Neural crest cell (in vitro differentiated cells): ENCODE data around the gene SLC46A2. TPM values are rescaled to one million over a fixed set of nuclear protein-coding genes. Genes with fewer than 3 reads are reported as not detected.

Source experiments
- DNase-seq: peaks from one replicate; pipeline ENCODE4 v3.0.0; 2021; ENCODE audit warnings: low read depth, mixed read lengths, low spot score
- H3K27ac Mint-ChIP-seq: one replicate; pipeline ENCODE4 v1.8.0; 2021; ENCODE audit warnings: mild to moderate bottlenecking, mixed read lengths; ENCODE audit not compliant: unreplicated experiment
- H3K27me3 Mint-ChIP-seq: 2 replicates; pipeline ENCODE4 v1.8.0; 2021; ENCODE audit warnings: low read depth, mild to moderate bottlenecking, mixed read lengths
- H3K36me3 Mint-ChIP-seq: 2 replicates; pipeline ENCODE4 v1.8.0; 2021; ENCODE audit warnings: low read depth, mild to moderate bottlenecking, mixed read lengths
- H3K4me1 Mint-ChIP-seq: 2 replicates; pipeline ENCODE4 v1.8.0; 2021; ENCODE audit warnings: mixed read lengths
- H3K4me3 Mint-ChIP-seq: one replicate; pipeline ENCODE4 v1.8.0; 2021; ENCODE audit warnings: mild to moderate bottlenecking, mixed read lengths
- H3K9me3 Mint-ChIP-seq: 2 replicates; pipeline ENCODE4 v1.8.0; 2021; ENCODE audit warnings: mixed read lengths
- total RNA-seq: library from RNA; stranded (reverse); gene quantifications from 2 replicates; pipeline ENCODE4 v1.2.1, GENCODE V29; 2021
- TF ChIP-seq, protein P1 (sequence below): fragments of 200-600 bp; sonication (generic); conservative IDR thresholded peaks from 2 replicates; pipeline ENCODE4 v1.5.0; 2021; ENCODE audit warnings: antibody characterized with exemption, mild to moderate bottlenecking

SLC46A2 gene
- total RNA-seq, 1 donor from 2014 or later, result not detected

DNA sequence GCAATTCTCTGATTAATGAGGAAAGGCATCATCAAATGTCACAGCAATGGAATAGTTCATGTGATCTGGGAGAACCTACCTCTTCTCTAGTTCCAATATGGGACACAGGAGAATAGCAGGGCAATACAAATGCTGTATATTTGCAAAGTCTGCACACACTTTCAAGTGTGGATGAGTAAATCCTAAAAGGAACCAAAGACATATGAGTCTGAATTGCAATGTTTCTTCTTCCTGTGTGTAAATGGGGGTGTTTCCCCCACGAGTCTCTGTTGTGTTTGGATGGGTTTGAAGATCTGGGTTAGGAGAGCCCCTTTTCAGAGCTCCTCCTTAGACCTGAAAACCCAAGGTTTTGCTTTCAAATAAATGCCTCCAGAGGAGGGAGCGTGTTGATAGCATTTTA lies 26.9 kb downstream of the SLC46A2 start:
- no peak for DNase-seq
- TF ChIP-seq, protein P1, sequence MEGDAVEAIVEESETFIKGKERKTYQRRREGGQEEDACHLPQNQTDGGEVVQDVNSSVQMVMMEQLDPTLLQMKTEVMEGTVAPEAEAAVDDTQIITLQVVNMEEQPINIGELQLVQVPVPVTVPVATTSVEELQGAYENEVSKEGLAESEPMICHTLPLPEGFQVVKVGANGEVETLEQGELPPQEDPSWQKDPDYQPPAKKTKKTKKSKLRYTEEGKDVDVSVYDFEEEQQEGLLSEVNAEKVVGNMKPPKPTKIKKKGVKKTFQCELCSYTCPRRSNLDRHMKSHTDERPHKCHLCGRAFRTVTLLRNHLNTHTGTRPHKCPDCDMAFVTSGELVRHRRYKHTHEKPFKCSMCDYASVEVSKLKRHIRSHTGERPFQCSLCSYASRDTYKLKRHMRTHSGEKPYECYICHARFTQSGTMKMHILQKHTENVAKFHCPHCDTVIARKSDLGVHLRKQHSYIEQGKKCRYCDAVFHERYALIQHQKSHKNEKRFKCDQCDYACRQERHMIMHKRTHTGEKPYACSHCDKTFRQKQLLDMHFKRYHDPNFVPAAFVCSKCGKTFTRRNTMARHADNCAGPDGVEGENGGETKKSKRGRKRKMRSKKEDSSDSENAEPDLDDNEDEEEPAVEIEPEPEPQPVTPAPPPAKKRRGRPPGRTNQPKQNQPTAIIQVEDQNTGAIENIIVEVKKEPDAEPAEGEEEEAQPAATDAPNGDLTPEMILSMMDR, result no peak
- Mint-ChIP-seq H3K9me3 (no peaks in the 10 kb centered on the region), H3K27me3 (no peaks in the 10 kb centered on the region), H3K27ac (no peak overlapping the region), H3K36me3 (peaks cover 9% of the 10 kb centered on the region), H3K4me3 (no peak overlapping the region), H3K4me1 (peaks cover 4% of the 10 kb centered on the region)

DNA sequence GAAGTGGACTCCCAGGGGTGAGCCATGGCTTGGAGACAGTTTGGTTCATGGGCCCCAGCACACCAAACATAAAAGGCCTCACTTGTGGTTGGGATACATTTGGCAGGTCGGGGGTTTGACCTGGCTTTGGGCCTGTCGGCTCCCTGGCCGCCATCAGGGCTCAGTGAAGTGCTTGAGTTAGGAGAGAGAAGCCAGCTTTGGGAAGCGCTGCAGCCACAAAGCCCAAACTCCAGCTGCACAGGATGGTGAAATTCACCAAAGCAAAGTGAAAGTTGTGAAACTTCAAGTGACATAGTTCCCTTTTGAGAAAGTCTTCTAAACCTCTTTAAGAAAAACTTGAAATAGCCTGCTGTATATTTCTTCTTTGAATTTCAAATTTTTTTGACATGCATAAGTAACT lies 27.5 kb downstream of the SLC46A2 start:
- no peaks in the 10 kb centered on the region for H3K27me3 Mint-ChIP-seq
- DNase-seq, result no peak
- no peaks in the 10 kb centered on the region for H3K9me3 Mint-ChIP-seq
- H3K4me3 Mint-ChIP-seq, result no peak overlapping the region
- H3K4me1 Mint-ChIP-seq, result peaks cover 4% of the 10 kb centered on the region
- H3K27ac Mint-ChIP-seq, result no peak overlapping the region
- H3K36me3 Mint-ChIP-seq, result peaks cover 9% of the 10 kb centered on the region
- TF ChIP-seq, protein P1, result no peak

- DNase-seq, result no peak
- Mint-ChIP-seq H3K4me1 (no peaks in the 10 kb centered on the region), H3K27ac (no peak overlapping the region), H3K27me3 (no peaks in the 10 kb centered on the region), H3K4me3 (no peak overlapping the region), H3K9me3 (no peaks in the 10 kb centered on the region), H3K36me3 (peaks cover 7% of the 10 kb centered on the region)
- TF ChIP-seq, protein P1, result no peak
These were observed 28.8 kb downstream of the SLC46A2 start for GRCh38 chr9:112861638-112862555.

DNA sequence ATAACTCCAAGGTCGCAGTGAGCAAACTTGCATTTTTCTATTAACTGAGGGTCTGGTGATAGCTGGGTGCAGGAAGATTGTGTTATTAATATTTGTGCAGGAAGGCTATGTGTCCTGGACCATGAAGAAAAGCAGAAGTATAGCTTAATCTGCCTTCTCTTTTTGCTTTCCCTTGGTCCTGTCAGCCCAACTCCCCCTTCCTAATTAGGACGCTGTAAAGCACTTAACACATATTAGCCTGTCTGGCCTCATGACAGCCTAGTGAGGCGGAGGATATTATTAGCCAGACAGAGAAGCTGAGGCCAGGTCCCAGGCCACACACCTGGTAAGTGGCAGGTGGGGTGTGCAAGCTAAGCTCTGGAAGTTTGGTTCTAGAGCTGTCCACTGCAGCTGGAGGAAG lies 29.5 kb downstream of the SLC46A2 start:
- no peaks in the 10 kb centered on the region for H3K9me3 Mint-ChIP-seq
- TF ChIP-seq, protein P1, result no peak
- no peaks in the 10 kb centered on the region for H3K27me3 Mint-ChIP-seq
- DNase-seq, result no peak
- no peak overlapping the region for H3K4me3 Mint-ChIP-seq
- H3K27ac Mint-ChIP-seq, result peak overlapping the region; percentile 22
- H3K36me3 Mint-ChIP-seq, result peaks cover 7% of the 10 kb centered on the region
- no peaks in the 10 kb centered on the region for H3K4me1 Mint-ChIP-seq

GRCh38 chr9:112860451-112860850 lies 30.2 kb downstream of the SLC46A2 start:
- H3K27me3 Mint-ChIP-seq, result no peaks in the 10 kb centered on the region
- H3K36me3 Mint-ChIP-seq, result peaks cover 3% of the 10 kb centered on the region
- no peaks in the 10 kb centered on the region for H3K9me3 Mint-ChIP-seq
- no peak for DNase-seq
- no peaks in the 10 kb centered on the region for H3K4me1 Mint-ChIP-seq
- H3K4me3 Mint-ChIP-seq, result no peak overlapping the region
- no peak overlapping the region for H3K27ac Mint-ChIP-seq
- TF ChIP-seq, protein P1, result no peak
